ENCODE measurements around the gene GPATCH2L.

GPATCH2L gene

DNA sequence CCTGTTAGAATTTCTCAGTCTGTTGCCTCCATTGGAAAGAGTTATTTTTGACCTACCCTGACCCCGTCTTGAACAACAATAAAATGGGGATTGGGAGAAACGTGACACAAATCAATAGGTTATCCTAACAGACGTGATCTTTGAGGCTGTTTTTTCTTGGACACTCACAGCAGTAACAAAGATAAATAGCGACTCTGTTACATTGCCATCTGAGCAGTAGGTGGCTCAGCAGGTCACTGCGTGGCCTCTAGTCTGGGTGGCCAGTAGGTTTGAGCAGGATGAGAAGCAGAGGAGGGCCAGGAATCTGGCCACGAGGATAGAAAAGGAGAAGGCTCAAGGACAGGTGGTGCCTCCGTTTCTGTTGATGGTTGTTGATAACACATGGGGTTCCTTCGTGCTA is 101.4 kb downstream of the GPATCH2L start:
- no peak for DNase-seq (ENCODE audit: low read depth)
- no peak overlapping the region for H3K4me3 ChIP-seq (ENCODE audit: low read depth, low read length)
- TF ChIP-seq, protein P1, sequence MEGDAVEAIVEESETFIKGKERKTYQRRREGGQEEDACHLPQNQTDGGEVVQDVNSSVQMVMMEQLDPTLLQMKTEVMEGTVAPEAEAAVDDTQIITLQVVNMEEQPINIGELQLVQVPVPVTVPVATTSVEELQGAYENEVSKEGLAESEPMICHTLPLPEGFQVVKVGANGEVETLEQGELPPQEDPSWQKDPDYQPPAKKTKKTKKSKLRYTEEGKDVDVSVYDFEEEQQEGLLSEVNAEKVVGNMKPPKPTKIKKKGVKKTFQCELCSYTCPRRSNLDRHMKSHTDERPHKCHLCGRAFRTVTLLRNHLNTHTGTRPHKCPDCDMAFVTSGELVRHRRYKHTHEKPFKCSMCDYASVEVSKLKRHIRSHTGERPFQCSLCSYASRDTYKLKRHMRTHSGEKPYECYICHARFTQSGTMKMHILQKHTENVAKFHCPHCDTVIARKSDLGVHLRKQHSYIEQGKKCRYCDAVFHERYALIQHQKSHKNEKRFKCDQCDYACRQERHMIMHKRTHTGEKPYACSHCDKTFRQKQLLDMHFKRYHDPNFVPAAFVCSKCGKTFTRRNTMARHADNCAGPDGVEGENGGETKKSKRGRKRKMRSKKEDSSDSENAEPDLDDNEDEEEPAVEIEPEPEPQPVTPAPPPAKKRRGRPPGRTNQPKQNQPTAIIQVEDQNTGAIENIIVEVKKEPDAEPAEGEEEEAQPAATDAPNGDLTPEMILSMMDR (IDR thresholded peaks at IDR 0.05; ENCODE audit: low read depth, low read length, missing control alignments) = no peak

DNA sequence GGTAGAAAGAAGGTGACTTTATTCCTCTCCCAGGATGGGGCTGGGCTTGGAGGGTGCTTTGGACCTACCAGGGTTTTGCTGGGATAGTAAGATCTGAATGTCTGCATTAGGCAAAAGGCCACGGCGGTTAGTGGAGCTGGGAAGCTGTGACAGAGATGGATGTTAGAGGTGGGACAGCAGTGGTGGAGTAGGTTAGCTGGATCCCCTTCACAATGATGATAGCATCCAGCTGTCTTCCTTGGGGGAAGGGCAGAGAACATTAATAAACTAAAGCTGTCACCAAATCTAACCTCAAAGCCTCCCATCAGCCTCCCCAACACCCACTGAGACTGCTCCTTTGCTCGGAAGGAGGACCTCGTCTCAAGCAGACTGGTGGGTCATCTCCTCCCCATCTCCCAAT is 104.8 kb downstream of the GPATCH2L start:
- no peak for DNase-seq (ENCODE audit: low read depth)
- no peak overlapping the region for H3K4me3 ChIP-seq (ENCODE audit: low read depth, low read length)
- TF ChIP-seq, protein P1 (IDR thresholded peaks at IDR 0.05; ENCODE audit: low read depth, low read length, missing control alignments) = no peak

DNA sequence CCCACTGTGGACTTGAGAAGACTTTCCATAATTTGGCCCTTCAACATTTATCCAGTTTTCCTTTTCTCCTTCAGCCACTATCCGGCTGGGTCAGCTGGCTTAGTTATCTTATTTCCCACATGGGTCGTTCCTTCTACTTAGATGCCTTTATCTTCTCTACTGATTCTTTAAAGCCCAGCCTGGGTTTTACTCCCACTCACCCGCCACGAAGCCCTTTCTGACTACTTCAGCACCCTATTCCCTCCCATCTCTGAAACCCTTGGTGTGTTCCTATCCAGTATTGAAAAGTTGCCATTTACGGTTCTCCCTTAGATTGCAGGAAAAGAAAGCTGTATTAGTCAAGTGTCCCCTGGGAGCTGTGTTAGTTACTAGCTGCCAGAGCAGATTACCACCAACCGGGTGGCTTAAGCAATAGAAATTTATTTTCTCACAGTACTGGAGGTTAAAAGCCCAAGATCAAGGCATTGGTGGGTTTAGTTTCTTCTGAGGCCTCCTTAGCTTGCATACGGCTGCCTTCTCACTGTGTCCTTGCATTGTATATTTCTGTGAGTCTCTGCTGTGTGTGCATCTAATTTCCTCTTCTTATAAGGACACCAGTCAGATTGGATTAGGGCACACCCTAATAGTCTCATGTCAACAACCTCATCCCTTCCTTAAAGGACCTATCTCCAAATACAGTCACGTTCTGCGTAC is 105.5 kb downstream of the GPATCH2L start:
- TF ChIP-seq, protein P1 (IDR thresholded peaks at IDR 0.05; ENCODE audit: low read depth, low read length, missing control alignments) = no peak
- H3K4me3 ChIP-seq (ENCODE audit: low read depth, low read length) = no peak overlapping the region
- no peak for DNase-seq (ENCODE audit: low read depth)

DNA sequence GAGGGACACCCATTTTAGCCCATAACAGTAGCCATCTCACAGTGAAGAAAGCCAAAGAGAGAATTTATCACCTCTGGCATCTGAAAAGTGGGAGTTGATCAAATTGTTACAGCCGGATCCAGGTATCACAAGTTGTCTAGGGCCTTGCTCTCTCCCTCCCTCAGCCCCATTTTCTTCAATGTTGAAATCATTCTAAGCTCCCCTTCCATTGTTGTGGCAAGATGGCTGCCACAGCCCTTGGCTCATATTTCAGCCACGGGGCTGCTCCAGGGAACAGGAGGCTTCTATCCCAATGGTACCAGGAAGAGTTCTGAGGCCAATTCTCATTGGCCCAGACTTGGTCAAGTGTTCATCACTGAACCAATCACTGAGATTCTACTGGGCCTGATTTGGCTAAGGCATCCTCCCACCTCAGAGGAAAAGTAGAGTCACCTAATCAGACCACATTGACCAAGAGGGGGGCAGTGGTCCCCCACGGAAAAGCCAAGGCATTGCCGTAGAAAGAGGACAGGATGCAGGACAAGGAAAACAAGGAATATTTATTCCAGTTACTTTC is 106.2 kb downstream of the GPATCH2L start:
- no peak overlapping the region for H3K4me3 ChIP-seq (ENCODE audit: low read depth, low read length)
- TF ChIP-seq, protein P1 (IDR thresholded peaks at IDR 0.05; ENCODE audit: low read depth, low read length, missing control alignments) = no peak
- DNase-seq (ENCODE audit: low read depth) = no peak

DNA sequence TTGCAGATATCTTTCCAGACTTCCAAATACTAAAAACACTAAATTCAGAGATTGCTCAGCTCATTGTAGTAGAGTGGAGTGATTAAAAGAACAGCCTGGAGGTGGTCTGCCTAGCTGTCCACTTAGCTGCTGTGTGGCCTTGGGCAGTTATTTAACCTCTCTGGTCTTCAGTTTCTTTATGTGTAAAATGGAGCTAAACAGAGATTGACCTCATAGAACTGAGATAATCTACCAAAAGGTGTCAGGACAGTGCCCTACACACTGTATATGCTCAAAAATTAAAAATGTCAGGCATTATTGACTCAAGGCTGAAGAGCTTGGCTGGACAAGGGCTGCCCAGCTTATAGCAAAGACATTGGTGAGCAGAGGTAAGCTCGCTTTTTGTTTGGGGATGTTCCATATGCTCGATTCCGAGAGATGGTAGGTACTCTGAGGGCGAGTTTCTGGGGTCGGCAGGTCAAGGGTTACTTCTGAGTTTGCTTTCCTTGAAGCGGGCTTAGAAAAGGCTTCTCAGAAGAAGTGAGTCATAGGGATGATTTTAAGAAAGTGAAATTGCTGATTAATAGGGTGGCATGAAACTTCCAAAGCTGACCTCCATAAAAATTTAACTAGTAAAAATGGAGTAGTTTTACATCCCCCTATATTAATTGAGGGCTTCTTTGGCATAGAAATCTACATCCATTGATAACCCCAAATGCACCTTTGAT is 107.5 kb downstream of the GPATCH2L start:
- TF ChIP-seq, protein P1 (IDR thresholded peaks at IDR 0.05; ENCODE audit: low read depth, low read length, missing control alignments) = no peak
- DNase-seq (ENCODE audit: low read depth) = no peak
- no peak overlapping the region for H3K4me3 ChIP-seq (ENCODE audit: low read depth, low read length)

DNA sequence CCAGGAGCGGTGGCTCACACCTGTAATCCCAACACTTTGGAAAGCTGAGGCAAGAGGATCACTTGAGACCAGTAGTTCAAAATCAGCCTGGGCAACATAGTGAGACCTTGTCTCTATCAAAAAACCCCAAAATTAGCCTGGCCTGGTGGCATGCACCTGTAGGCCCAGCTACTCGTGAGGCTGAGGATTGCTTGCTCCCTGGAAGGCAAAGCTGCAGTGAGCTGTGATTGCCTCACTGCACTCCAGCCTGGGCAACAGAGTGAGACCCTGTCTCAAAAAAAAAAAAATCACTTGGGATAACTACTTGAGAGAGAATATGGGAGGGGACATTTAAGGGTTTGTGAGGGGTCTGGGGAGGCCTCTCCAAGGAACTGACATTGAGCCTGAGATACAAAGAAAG is 109.0 kb downstream of the GPATCH2L start:
- no peak overlapping the region for H3K4me3 ChIP-seq (ENCODE audit: low read depth, low read length)
- TF ChIP-seq, protein P1 (IDR thresholded peaks at IDR 0.05; ENCODE audit: low read depth, low read length, missing control alignments) = no peak
- DNase-seq (ENCODE audit: low read depth) = no peak
